ENCODE measurements around the gene CABP2. TPM values are rescaled to one million over a fixed set of nuclear protein-coding genes. Genes with fewer than 3 reads are reported as not detected.

CABP2 gene
- total and polyA plus RNA-seq, 4 donors: not detected

- DNase-seq (ENCODE audit: low spot score): peak; percentile 97
- TF ChIP-seq YY1 (IDR thresholded peaks at IDR 0.05) (peak; percentile 23), FOXA1 (IDR thresholded peaks at IDR 0.05) (peak; percentile 3), GABPA (IDR thresholded peaks at IDR 0.05 in 1 of 2, conservative IDR thresholded peaks at IDR 0.05 in 1 of 2) (no peak), TAF1 (conservative IDR thresholded peaks at IDR 0.05) (no peak), ATF3 (IDR thresholded peaks at IDR 0.05) (peak; percentile 28), RXRA (IDR thresholded peaks at IDR 0.05) (peak in 1 of 2 donors; percentile 34), SP1 (IDR thresholded peaks at IDR 0.05) (peak; percentile 37)
- H3K4me1 ChIP-seq (ENCODE audit: control insufficient read depth in 4 of 4, insufficient read depth in 4 of 4, low read length in 3 of 4): peaks cover 8 to 43% (median 26%) of the 10 kb centered on the region in 4 donors
- H3K27ac ChIP-seq (ENCODE audit: low read depth in 1 of 2, low read length in 2 of 2): peak overlapping the region; percentile 96 to 100
- 1% methylated on average over 57 of the region's 57 CpGs for WGBS
- peak overlapping the region; percentile 41 to 80 (median 43) for H3K4me3 ChIP-seq (ENCODE audit: low read depth in 1 of 3, low read length in 3 of 3)
- peak overlapping the region; percentile 26 to 92 for H3K9ac ChIP-seq (ENCODE audit: low read depth in 1 of 2, low read length in 2 of 2)
- no peaks in the 10 kb centered on the region for H3K27me3 ChIP-seq (ENCODE audit: control insufficient read depth in 4 of 4, insufficient read depth in 4 of 4, low read length in 3 of 4)
- no peaks in the 10 kb centered on the region for H3K9me3 ChIP-seq (ENCODE audit: control insufficient read depth in 4 of 4, low read length in 3 of 4)
- H3K36me3 ChIP-seq (ENCODE audit: control insufficient read depth in 4 of 4, insufficient read depth in 3 of 4, low read depth in 1 of 4, low read length in 3 of 4): no peaks in the 10 kb centered on the region
Observed at GRCh38 chr11:67508486-67509121, 14.6 kb downstream of the CABP2 start.

DNA sequence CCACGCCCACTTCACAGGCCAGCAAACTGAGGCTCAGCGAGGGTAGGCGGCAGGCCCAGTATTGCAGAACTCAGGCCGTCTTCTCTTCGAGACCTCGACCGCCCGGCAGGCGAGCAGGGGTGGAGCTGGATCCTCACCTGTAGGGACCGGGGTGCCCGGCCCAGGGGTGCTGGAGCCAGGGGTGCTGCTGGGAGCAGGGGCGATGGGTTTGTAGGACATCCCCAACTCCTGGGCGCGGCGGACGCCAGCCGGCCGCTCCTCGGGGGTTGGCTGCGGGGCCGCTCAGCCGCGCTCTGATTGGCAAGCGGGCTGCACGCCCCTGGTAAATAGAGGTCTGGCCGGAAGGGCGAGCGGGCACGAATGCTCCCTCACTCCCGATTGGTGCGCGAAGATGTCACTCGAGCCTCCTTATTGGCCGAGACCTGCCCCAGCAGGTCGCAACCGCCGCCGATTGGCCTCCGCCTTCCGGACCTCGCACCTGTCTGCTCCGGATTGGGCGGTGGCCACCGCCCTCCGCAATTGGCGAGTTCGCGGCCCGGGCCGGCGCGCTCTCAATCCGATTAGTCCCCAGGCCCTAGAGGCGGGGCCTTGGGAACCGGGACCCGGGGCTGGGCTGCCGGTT lies 15.3 kb downstream of the CABP2 start, which contains the start of gene CDK2AP2:
Gene CDK2AP2 (minus strand): TSS at position 299 of the 622 bp plus-strand sequence. CDS start 80 bp downstream, at position 219.
- Histone ChIP-seq H3K9me3 (ENCODE audit: control insufficient read depth in 4 of 4, low read length in 3 of 4) (no peaks in the 10 kb centered on the region), H3K4me1 (ENCODE audit: control insufficient read depth in 4 of 4, insufficient read depth in 4 of 4, low read length in 3 of 4) (peaks cover 8 to 44% (median 26%) of the 10 kb centered on the region in 4 donors), H3K9ac (ENCODE audit: low read depth in 1 of 2, low read length in 2 of 2) (peak within 1 kb of the TSS; percentile 57 to 92), H3K36me3 (ENCODE audit: control insufficient read depth in 4 of 4, insufficient read depth in 3 of 4, low read depth in 1 of 4, low read length in 3 of 4) (no peaks in the 10 kb centered on the region), H3K27me3 (ENCODE audit: control insufficient read depth in 4 of 4, insufficient read depth in 4 of 4, low read length in 3 of 4) (no peaks in the 10 kb centered on the region), H3K27ac (ENCODE audit: low read depth in 1 of 2, low read length in 2 of 2) (peak within 1 kb of the TSS; percentile 96 to 100), H3K4me3 (ENCODE audit: low read depth in 1 of 3, low read length in 3 of 3) (peak within 1 kb of the TSS; percentile 80 to 95 (median 84))
- peak; percentile 27 for TF ChIP-seq NR2F2 (IDR thresholded peaks at IDR 0.05)
- peak; percentile 88 for TF ChIP-seq REST (IDR thresholded peaks at IDR 0.05)
- no peak for TF ChIP-seq ZBTB33 (IDR thresholded peaks at IDR 0.05)
- peak; percentile 70 for TF ChIP-seq FOXA2 (IDR thresholded peaks at IDR 0.05)
- TF ChIP-seq, protein P1, sequence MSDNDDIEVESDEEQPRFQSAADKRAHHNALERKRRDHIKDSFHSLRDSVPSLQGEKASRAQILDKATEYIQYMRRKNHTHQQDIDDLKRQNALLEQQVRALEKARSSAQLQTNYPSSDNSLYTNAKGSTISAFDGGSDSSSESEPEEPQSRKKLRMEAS (IDR thresholded peaks at IDR 0.05): peak; percentile 47
- no peak for TF ChIP-seq HNF4A (conservative IDR thresholded peaks at IDR 0.05)
- TF ChIP-seq, protein P2, sequence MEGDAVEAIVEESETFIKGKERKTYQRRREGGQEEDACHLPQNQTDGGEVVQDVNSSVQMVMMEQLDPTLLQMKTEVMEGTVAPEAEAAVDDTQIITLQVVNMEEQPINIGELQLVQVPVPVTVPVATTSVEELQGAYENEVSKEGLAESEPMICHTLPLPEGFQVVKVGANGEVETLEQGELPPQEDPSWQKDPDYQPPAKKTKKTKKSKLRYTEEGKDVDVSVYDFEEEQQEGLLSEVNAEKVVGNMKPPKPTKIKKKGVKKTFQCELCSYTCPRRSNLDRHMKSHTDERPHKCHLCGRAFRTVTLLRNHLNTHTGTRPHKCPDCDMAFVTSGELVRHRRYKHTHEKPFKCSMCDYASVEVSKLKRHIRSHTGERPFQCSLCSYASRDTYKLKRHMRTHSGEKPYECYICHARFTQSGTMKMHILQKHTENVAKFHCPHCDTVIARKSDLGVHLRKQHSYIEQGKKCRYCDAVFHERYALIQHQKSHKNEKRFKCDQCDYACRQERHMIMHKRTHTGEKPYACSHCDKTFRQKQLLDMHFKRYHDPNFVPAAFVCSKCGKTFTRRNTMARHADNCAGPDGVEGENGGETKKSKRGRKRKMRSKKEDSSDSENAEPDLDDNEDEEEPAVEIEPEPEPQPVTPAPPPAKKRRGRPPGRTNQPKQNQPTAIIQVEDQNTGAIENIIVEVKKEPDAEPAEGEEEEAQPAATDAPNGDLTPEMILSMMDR (IDR thresholded peaks at IDR 0.05; ENCODE audit: low read depth, low read length, missing input control): no peak
- TF ChIP-seq EGR1 (IDR thresholded peaks at IDR 0.05; ENCODE audit: low read depth in 2 of 2): no peak
- TF ChIP-seq GABPA (IDR thresholded peaks at IDR 0.05 in 1 of 2, conservative IDR thresholded peaks at IDR 0.05 in 1 of 2): peak in 1 of 2 donors; percentile 83
- TF ChIP-seq JUND (IDR thresholded peaks at IDR 0.05): no peak
- TF ChIP-seq ATF3 (IDR thresholded peaks at IDR 0.05): no peak
- TF ChIP-seq TAF1 (conservative IDR thresholded peaks at IDR 0.05): peak; percentile 72
- peak; percentile 99 for TF ChIP-seq SP1 (IDR thresholded peaks at IDR 0.05)
- TF ChIP-seq HNF4G (IDR thresholded peaks at IDR 0.05): peak; percentile 1
- TF ChIP-seq FOXA1 (IDR thresholded peaks at IDR 0.05): peak; percentile 28
- no peak for TF ChIP-seq RAD21 (IDR thresholded peaks at IDR 0.05)
- TF ChIP-seq YY1 (IDR thresholded peaks at IDR 0.05): peak; percentile 33
- TF ChIP-seq RXRA (IDR thresholded peaks at IDR 0.05): peak in 1 of 2 donors; percentile 35
- DNase-seq (ENCODE audit: low spot score): peak; percentile 97
- WGBS: under 1% methylated on average over 57 of the region's 57 CpGs
